ENCODE data around the gene RHOT1.

RHOT1 gene

GRCh38 chr17:32266389-32267301, 124.3 kb downstream of the RHOT1 start:
- H4K12ac ChIP-seq (ENCODE audit: low read depth, low read length), result no peak overlapping the region
- H3K4me1 ChIP-seq (ENCODE audit: control insufficient read depth in 1 of 2, insufficient read depth in 2 of 2, low read length in 2 of 2), result peaks cover 7 to 11% of the 10 kb centered on the region in 2 experiments
- H2AFZ ChIP-seq (ENCODE audit: insufficient read depth, low read length, poor library complexity), result no peak overlapping the region
- no peak overlapping the region for H3K27ac ChIP-seq (ENCODE audit: low read depth, low read length)
- no peak overlapping the region for H3K4ac ChIP-seq (ENCODE audit: low read depth, low read length)
- no peak overlapping the region for H2BK5ac ChIP-seq (ENCODE audit: low read depth, low read length, poor library complexity)
- H3K9ac ChIP-seq (ENCODE audit: low read length), result no peak overlapping the region
- peaks cover 5% of the 10 kb centered on the region for H3K9me3 ChIP-seq (ENCODE audit: insufficient read depth, low read depth, low read length)
- H3K4me2 ChIP-seq (ENCODE audit: low read length), result peak overlapping the region; percentile 89
- H3K14ac ChIP-seq (ENCODE audit: low read length), result no peak overlapping the region
- H4K91ac ChIP-seq (ENCODE audit: low read depth, low read length), result no peak overlapping the region
- H2BK120ac ChIP-seq (ENCODE audit: insufficient read depth, low read length, poor library complexity), result no peak overlapping the region
- H2BK12ac ChIP-seq (ENCODE audit: low read length), result no peak overlapping the region
- peak overlapping the region; percentile 66 for H3K4me3 ChIP-seq (ENCODE audit: low read depth, low read length)
- no peak overlapping the region for H2AK5ac ChIP-seq (ENCODE audit: low read length)
- H3K36me3 ChIP-seq (ENCODE audit: control insufficient read depth in 1 of 2, insufficient read depth in 2 of 2, low read length in 2 of 2), result no peaks in the 10 kb centered on the region
- peak in 1 of 2 donors; percentile 13 for DNase-seq
- no CpG with 5 or more reads among the region's 78 CpGs for WGBS (ENCODE audit: extremely low coverage, insufficient coverage, insufficient read length)
- no peak overlapping the region for H3K23ac ChIP-seq (ENCODE audit: low read length)
- no peaks in the 10 kb centered on the region for H3K79me2 ChIP-seq (ENCODE audit: control insufficient read depth, insufficient read depth, low read length, poor library complexity)
- peaks cover 50% of the 10 kb centered on the region for H3K27me3 ChIP-seq (ENCODE audit: insufficient read depth, low read length)
- H3K79me1 ChIP-seq (ENCODE audit: low read length), result no peaks in the 10 kb centered on the region
- no peak overlapping the region for H3K18ac ChIP-seq (ENCODE audit: low read length)
- H4K8ac ChIP-seq (ENCODE audit: low read depth, low read length), result no peak overlapping the region

DNA sequence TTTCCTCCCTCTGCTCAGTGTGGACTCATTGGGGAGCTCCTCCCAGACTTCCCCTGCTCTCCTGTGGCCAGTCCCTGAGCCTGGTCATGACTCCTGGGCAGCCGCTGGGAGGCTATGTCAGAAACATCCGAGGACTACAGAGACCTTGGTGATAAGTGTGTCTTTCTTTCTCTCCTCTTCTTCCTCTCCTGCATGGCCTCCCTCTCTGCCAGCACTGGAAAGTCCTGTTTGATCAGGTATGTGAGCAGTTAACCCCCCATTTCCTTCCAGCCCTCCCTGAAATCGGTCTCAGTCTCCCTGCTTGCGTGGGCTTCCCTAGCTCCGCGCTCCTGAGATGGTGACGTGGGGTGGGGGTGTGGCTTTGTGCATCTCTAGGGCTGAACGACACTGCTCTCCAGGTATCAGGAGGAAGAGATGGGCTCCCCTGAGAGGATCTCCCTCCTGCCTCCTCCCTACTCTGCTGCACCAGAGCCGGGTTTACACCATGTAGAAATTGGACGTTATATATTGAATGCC, 125.4 kb downstream of the RHOT1 start:
- Histone ChIP-seq H3K18ac (ENCODE audit: low read length) (no peak overlapping the region), H4K8ac (ENCODE audit: low read depth, low read length) (no peak overlapping the region), H3K27me3 (ENCODE audit: insufficient read depth, low read length) (peaks cover 50% of the 10 kb centered on the region), H3K4me3 (ENCODE audit: low read depth, low read length) (no peak overlapping the region), H2BK120ac (ENCODE audit: insufficient read depth, low read length, poor library complexity) (no peak overlapping the region), H3K79me2 (ENCODE audit: control insufficient read depth, insufficient read depth, low read length, poor library complexity) (no peaks in the 10 kb centered on the region), H3K9ac (ENCODE audit: low read length) (no peak overlapping the region), H4K91ac (ENCODE audit: low read depth, low read length) (no peak overlapping the region), H2AFZ (ENCODE audit: insufficient read depth, low read length, poor library complexity) (no peak overlapping the region), H2BK12ac (ENCODE audit: low read length) (no peak overlapping the region), H2BK5ac (ENCODE audit: low read depth, low read length, poor library complexity) (no peak overlapping the region), H4K12ac (ENCODE audit: low read depth, low read length) (no peak overlapping the region), H2AK5ac (ENCODE audit: low read length) (no peak overlapping the region), H3K23ac (ENCODE audit: low read length) (no peak overlapping the region), H3K79me1 (ENCODE audit: low read length) (no peaks in the 10 kb centered on the region), H3K27ac (ENCODE audit: low read depth, low read length) (no peak overlapping the region), H3K14ac (ENCODE audit: low read length) (no peak overlapping the region), H3K4me2 (ENCODE audit: low read length) (peak overlapping the region; percentile 2), H3K4me1 (ENCODE audit: control insufficient read depth in 1 of 2, insufficient read depth in 2 of 2, low read length in 2 of 2) (peaks cover 7 to 11% of the 10 kb centered on the region in 2 experiments), H3K4ac (ENCODE audit: low read depth, low read length) (no peak overlapping the region), H3K36me3 (ENCODE audit: control insufficient read depth in 1 of 2, insufficient read depth in 2 of 2, low read length in 2 of 2) (no peaks in the 10 kb centered on the region), H3K9me3 (ENCODE audit: insufficient read depth, low read depth, low read length) (peaks cover 4% of the 10 kb centered on the region)
- peak in 1 of 2 donors; percentile 31 for DNase-seq
- no CpG with 5 or more reads among the region's 10 CpGs for WGBS (ENCODE audit: extremely low coverage, insufficient coverage, insufficient read length)

GRCh38 chr17:32268734-32269288, 126.5 kb downstream of the RHOT1 start:
- H4K12ac ChIP-seq (ENCODE audit: low read depth, low read length), result no peak overlapping the region
- peaks cover 2% of the 10 kb centered on the region for H3K9me3 ChIP-seq (ENCODE audit: insufficient read depth, low read depth, low read length)
- H2AFZ ChIP-seq (ENCODE audit: insufficient read depth, low read length, poor library complexity), result no peak overlapping the region
- no peak overlapping the region for H3K4me2 ChIP-seq (ENCODE audit: low read length)
- no peak overlapping the region for H2BK5ac ChIP-seq (ENCODE audit: low read depth, low read length, poor library complexity)
- WGBS (ENCODE audit: extremely low coverage, insufficient coverage, insufficient read length), result no CpG with 5 or more reads among the region's 7 CpGs
- peaks cover 7 to 11% of the 10 kb centered on the region in 2 experiments for H3K4me1 ChIP-seq (ENCODE audit: control insufficient read depth in 1 of 2, insufficient read depth in 2 of 2, low read length in 2 of 2)
- H2AK5ac ChIP-seq (ENCODE audit: low read length), result no peak overlapping the region
- no peak overlapping the region for H4K8ac ChIP-seq (ENCODE audit: low read depth, low read length)
- no peak overlapping the region for H3K27ac ChIP-seq (ENCODE audit: low read depth, low read length)
- peaks cover 48% of the 10 kb centered on the region for H3K27me3 ChIP-seq (ENCODE audit: insufficient read depth, low read length)
- no peak overlapping the region for H3K9ac ChIP-seq (ENCODE audit: low read length)
- no peak overlapping the region for H2BK120ac ChIP-seq (ENCODE audit: insufficient read depth, low read length, poor library complexity)
- no peaks in the 10 kb centered on the region for H3K36me3 ChIP-seq (ENCODE audit: control insufficient read depth in 1 of 2, insufficient read depth in 2 of 2, low read length in 2 of 2)
- no peaks in the 10 kb centered on the region for H3K79me2 ChIP-seq (ENCODE audit: control insufficient read depth, insufficient read depth, low read length, poor library complexity)
- H3K4ac ChIP-seq (ENCODE audit: low read depth, low read length), result no peak overlapping the region
- no peak overlapping the region for H3K14ac ChIP-seq (ENCODE audit: low read length)
- H3K4me3 ChIP-seq (ENCODE audit: low read depth, low read length), result no peak overlapping the region
- no peak overlapping the region for H4K91ac ChIP-seq (ENCODE audit: low read depth, low read length)
- no peak for DNase-seq
- no peak overlapping the region for H3K18ac ChIP-seq (ENCODE audit: low read length)
- no peak overlapping the region for H2BK12ac ChIP-seq (ENCODE audit: low read length)
- no peak overlapping the region for H3K23ac ChIP-seq (ENCODE audit: low read length)
- H3K79me1 ChIP-seq (ENCODE audit: low read length), result no peaks in the 10 kb centered on the region

GRCh38 chr17:32269377-32269776, 127.1 kb downstream of the RHOT1 start:
- peaks cover 2% of the 10 kb centered on the region for H3K9me3 ChIP-seq (ENCODE audit: insufficient read depth, low read depth, low read length)
- no peak overlapping the region for H3K9ac ChIP-seq (ENCODE audit: low read length)
- H2BK12ac ChIP-seq (ENCODE audit: low read length), result no peak overlapping the region
- no peak overlapping the region for H4K91ac ChIP-seq (ENCODE audit: low read depth, low read length)
- H2AK5ac ChIP-seq (ENCODE audit: low read length), result no peak overlapping the region
- H3K4ac ChIP-seq (ENCODE audit: low read depth, low read length), result no peak overlapping the region
- no peak overlapping the region for H2BK5ac ChIP-seq (ENCODE audit: low read depth, low read length, poor library complexity)
- no peak overlapping the region for H4K8ac ChIP-seq (ENCODE audit: low read depth, low read length)
- H3K4me3 ChIP-seq (ENCODE audit: low read depth, low read length), result no peak overlapping the region
- no peak overlapping the region for H3K27ac ChIP-seq (ENCODE audit: low read depth, low read length)
- no peaks in the 10 kb centered on the region for H3K36me3 ChIP-seq (ENCODE audit: control insufficient read depth in 1 of 2, insufficient read depth in 2 of 2, low read length in 2 of 2)
- WGBS (ENCODE audit: extremely low coverage, insufficient coverage, insufficient read length), result no CpG with 5 or more reads among the region's 11 CpGs
- no peak overlapping the region for H3K18ac ChIP-seq (ENCODE audit: low read length)
- no peak overlapping the region for H2BK120ac ChIP-seq (ENCODE audit: insufficient read depth, low read length, poor library complexity)
- H3K27me3 ChIP-seq (ENCODE audit: insufficient read depth, low read length), result peaks cover 42% of the 10 kb centered on the region
- peaks cover 7 to 11% of the 10 kb centered on the region in 2 experiments for H3K4me1 ChIP-seq (ENCODE audit: control insufficient read depth in 1 of 2, insufficient read depth in 2 of 2, low read length in 2 of 2)
- H2AFZ ChIP-seq (ENCODE audit: insufficient read depth, low read length, poor library complexity), result no peak overlapping the region
- H4K12ac ChIP-seq (ENCODE audit: low read depth, low read length), result no peak overlapping the region
- H3K23ac ChIP-seq (ENCODE audit: low read length), result no peak overlapping the region
- H3K79me1 ChIP-seq (ENCODE audit: low read length), result no peaks in the 10 kb centered on the region
- no peak overlapping the region for H3K4me2 ChIP-seq (ENCODE audit: low read length)
- no peaks in the 10 kb centered on the region for H3K79me2 ChIP-seq (ENCODE audit: control insufficient read depth, insufficient read depth, low read length, poor library complexity)
- no peak for DNase-seq
- H3K14ac ChIP-seq (ENCODE audit: low read length), result no peak overlapping the region

All from trophoblast cell (in vitro differentiated cells and primary cell).